NCI-H1436 treated with DMSO at 0.1 percent for 48 hours (cell line): ENCODE data around the gene PKDCC.

Experiments
- DNase-seq: peaks from one replicate; lab custom pipeline; 2025; lab: John Stamatoyannopoulos, UW

PKDCC gene

DNA sequence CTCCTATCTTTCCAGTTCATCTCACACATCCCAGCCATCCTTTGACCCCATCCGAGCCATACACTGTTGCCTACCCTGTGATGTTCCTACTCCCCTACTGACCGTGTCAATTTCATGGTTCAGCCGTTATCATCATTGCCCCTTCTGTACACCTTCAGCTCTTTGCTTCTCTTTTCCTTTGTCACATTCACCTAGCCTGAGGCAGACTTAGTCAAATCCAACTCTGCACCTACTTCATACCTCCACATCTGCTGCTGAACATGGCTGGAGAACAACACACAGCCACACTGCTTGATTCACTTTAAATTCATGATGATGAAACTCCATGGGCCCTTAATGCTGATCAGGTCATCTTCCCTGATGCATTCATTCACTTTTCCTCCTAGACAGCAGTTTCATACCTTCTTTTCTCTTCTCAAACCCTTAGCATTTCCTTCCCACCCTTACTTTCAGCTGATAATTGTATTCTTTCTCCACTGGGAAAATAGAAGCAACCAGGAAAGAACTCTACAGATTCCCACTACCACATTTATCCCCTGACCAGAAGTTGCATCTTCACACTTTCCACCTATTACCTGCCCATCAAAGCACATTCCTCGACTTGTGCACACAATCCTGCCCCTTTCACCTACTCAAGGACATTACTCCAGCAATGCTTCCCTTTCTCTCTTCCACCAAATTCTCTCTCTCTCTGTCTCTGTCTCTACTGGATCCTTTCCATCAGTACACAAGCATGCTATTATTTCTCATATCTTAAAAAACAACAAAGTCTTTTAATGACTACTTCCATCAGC is 59.6 kb downstream of the PKDCC start:
- DNase-seq = no peak
